ENCODE data around the gene AHCTF1. TPM values are rescaled to one million over a fixed set of nuclear protein-coding genes. Genes with fewer than 3 reads are reported as not detected.

Gene AHCTF1, protein sequence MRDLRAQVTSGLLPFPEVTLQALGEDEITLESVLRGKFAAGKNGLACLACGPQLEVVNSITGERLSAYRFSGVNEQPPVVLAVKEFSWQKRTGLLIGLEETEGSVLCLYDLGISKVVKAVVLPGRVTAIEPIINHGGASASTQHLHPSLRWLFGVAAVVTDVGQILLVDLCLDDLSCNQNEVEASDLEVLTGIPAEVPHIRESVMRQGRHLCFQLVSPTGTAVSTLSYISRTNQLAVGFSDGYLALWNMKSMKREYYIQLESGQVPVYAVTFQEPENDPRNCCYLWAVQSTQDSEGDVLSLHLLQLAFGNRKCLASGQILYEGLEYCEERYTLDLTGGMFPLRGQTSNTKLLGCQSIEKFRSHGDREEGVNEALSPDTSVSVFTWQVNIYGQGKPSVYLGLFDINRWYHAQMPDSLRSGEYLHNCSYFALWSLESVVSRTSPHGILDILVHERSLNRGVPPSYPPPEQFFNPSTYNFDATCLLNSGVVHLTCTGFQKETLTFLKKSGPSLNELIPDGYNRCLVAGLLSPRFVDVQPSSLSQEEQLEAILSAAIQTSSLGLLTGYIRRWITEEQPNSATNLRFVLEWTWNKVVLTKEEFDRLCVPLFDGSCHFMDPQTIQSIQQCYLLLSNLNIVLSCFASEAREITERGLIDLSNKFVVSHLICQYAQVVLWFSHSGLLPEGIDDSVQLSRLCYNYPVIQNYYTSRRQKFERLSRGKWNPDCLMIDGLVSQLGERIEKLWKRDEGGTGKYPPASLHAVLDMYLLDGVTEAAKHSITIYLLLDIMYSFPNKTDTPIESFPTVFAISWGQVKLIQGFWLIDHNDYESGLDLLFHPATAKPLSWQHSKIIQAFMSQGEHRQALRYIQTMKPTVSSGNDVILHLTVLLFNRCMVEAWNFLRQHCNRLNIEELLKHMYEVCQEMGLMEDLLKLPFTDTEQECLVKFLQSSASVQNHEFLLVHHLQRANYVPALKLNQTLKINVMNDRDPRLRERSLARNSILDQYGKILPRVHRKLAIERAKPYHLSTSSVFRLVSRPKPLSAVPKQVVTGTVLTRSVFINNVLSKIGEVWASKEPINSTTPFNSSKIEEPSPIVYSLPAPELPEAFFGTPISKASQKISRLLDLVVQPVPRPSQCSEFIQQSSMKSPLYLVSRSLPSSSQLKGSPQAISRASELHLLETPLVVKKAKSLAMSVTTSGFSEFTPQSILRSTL (N-terminal part only)
- 17.7 and 17.9 TPM in 2 replicates for total RNA-seq

DNA sequence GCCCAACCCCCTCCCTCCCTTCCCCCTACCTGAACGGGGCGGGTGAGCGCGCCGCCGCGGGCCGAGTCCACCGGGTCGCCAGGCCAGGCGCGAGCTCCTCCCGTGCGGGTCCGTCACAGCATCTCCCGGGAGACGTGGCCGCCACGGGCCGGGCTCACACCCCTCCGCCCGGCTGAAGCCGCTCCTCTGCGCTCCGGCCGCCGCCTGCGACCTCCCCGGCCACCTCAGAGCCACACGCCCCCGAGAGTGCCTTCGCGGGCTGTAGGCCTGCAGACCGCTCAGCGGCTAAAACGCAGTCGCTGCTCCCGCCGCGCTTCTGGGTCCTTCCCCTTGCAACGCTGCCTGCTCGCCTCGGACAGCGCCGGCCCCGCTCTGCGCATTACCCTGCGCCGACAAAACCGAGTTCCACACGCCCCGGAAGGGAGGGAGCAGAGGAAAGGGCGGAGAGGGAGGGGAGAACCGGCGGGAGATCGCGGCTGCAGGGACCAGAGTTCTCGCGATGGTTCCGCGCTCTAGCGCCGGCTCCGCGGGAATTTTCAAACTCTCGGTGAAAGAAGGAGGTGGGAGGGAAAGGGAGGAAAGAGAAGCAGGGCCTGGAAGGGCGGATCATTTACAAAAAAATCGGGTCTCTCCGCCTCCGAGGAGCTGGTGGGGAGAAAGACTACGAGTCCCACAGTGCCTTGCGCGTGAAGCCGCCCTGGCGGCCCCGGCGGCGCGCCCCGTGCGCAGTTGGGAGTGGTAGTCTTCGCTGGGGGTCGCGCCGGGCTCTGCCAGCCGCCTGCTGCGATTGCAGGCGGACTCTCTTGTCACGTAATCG is at the start of gene AHCTF1:
AHCTF1 (minus strand) TSS at position 400 of the 817 bp plus-strand sequence. CDS start 13,578 bp downstream, outside the sequence.

Other genes with a start within 250 kb of the AHCTF1 start
- gene SCCPDH, start 207.5 kb downstream of the AHCTF1 start, total RNA-seq, result 36.3 and 39.9 TPM in 2 replicates
- gene ZNF695, start 76.1 kb upstream of the AHCTF1 start, total RNA-seq, result 2.0 and 4.4 TPM in 2 replicates
- gene ZNF670, start 146.9 kb upstream of the AHCTF1 start, total RNA-seq, result 3.1 and 6.1 TPM in 2 replicates
- 5.9 and 7.1 TPM in 2 replicates for gene ZNF669, start 172.4 kb upstream of the AHCTF1 start, total RNA-seq
- gene ZNF124, start 240.1 kb upstream of the AHCTF1 start, total RNA-seq, result 11.6 and 18.6 TPM in 2 replicates

Data from mammary microvascular endothelial cell (primary cell).